HepG2 (cell line): ENCODE results near the gene GNB1. TPM values are rescaled to one million over a fixed set of nuclear protein-coding genes. Genes with fewer than 3 reads are reported as not detected.

Experiments
- ATAC-seq: fragments of 200-7000 bp; cut with Tn5 transposase; 3 replicates; pipeline ENCODE4 v1.9.1; 2020; ENCODE audit warnings: mild to moderate bottlenecking, moderate library complexity
- BruUV-seq: library from RNA; stranded (reverse); fragments of 400-500 nt; replicated peaks from 2 replicates; lab custom pipeline; 2021; lab: Mats Ljungman, UMichigan
- CTCF ChIA-PET: fragments of 300-600 bp; formaldehyde crosslinking; extraction: SDS; loops from one replicate; lab custom pipeline; 2021; ENCODE audit warnings: low total read pairs, inconsistent platforms, low intra/inter-chr PET ratio; lab: Yijun Ruan, JAX
- POLR2A ChIA-PET: fragments of 350-600 bp; sonication (Branson Sonifier 250); formaldehyde crosslinking; loops from one replicate; lab custom pipeline; 2020; ENCODE audit warnings: antibody characterized with exemption, inconsistent platforms; lab: Yijun Ruan, JAX
- DNase-seq: peaks from one replicate; pipeline ENCODE4 v3.0.0-alpha.2; 2015; ENCODE audit warnings: low spot score
- FAIRE-seq: peaks from 3 replicates; lab custom pipeline; 2011; peaks lifted over from hg19 to GRCh38; lab: Jason Lieb, UNC
- H2AFZ ChIP-seq: one replicate; pipeline ENCODE4 v1.6.1; 2011; ENCODE audit warnings: low read length, inconsistent platforms
- H3K27ac ChIP-seq: fragments of 300-600 bp; 3 replicates; pipeline ENCODE4 v1.8.0; 2011; ENCODE audit warnings: mixed run types, mild to moderate bottlenecking, mixed read lengths, low read length, inconsistent platforms; ENCODE audit not compliant: insufficient read depth; ENCODE audit errors: extremely low read length
- H3K27me3 ChIP-seq, 2 experiments: fragments of 200-600 bp in 1 of 2; 2 replicates in 1 of 2; 3 replicates in 1 of 2; pipeline versions ENCODE4 v1.6.0 to v1.8.0; 2011; ENCODE audit warnings: low read length in 2 of 2, mild to moderate bottlenecking in 2 of 2, moderate library complexity in 2 of 2, inconsistent platforms in 1 of 2; ENCODE audit not compliant: insufficient read depth in 2 of 2, control insufficient read depth in 1 of 2
- H3K36me3 ChIP-seq, 2 experiments: fragments of 200-600 bp in 1 of 2; replicated peaks in 1 of 2; 2 replicates in 1 of 2; 3 replicates in 1 of 2; pipeline versions ENCODE4 v1.5.1 to v1.8.0; 2011; ENCODE audit warnings: low read length in 2 of 2, inconsistent platforms in 1 of 2; ENCODE audit not compliant: insufficient read depth in 2 of 2, control insufficient read depth in 1 of 2
- H3K4me1 ChIP-seq: 2 replicates; pipeline ENCODE4 v1.5.1; 2012; ENCODE audit warnings: low read length, inconsistent platforms; ENCODE audit not compliant: insufficient read depth
- H3K4me2 ChIP-seq: 2 replicates; pipeline ENCODE4 v1.6.0; 2011; ENCODE audit warnings: low read depth, low read length, inconsistent platforms
- H3K4me3 ChIP-seq, 3 experiments: fragments of 200-600 bp in 1 of 3; sonication (generic), shearing (Covaris generic) in 1 of 3; replicated peaks in 1 of 3; 2 replicates each; pipeline ENCODE4 v1.5.1; 2011 to 2016; ENCODE audit warnings: low read length in 3 of 3, inconsistent platforms in 2 of 3, low read depth in 2 of 3, mild to moderate bottlenecking in 2 of 3, control low read depth in 1 of 3, mixed read lengths in 1 of 3; ENCODE audit not compliant: insufficient read depth in 1 of 3
- H3K79me2 ChIP-seq: one replicate; pipeline ENCODE4 v1.6.1; 2011; ENCODE audit warnings: low read length, inconsistent platforms; ENCODE audit not compliant: insufficient read depth
- H3K9ac ChIP-seq: 2 replicates; pipeline ENCODE4 v1.6.0; 2011; ENCODE audit warnings: mild to moderate bottlenecking, low read depth, low read length, inconsistent platforms; ENCODE audit not compliant: insufficient read depth
- H3K9me3 ChIP-seq: 2 replicates; pipeline ENCODE4 v1.5.1; 2012; ENCODE audit warnings: mild to moderate bottlenecking, low read length
- H4K20me1 ChIP-seq: 2 replicates; pipeline ENCODE4 v1.6.0; 2011; ENCODE audit warnings: inconsistent platforms, mild to moderate bottlenecking, low read length, moderate library complexity; ENCODE audit not compliant: insufficient read depth
- CEBPG ChIP-seq: IDR thresholded peaks from 2 replicates; pipeline ENCODE4 v1.6.1; 2016
- FOSL1 ChIP-seq: sonication (generic); formaldehyde crosslinking; IDR thresholded peaks from 2 replicates; pipeline ENCODE4 v1.9.0; 2021; ENCODE audit warnings: missing genetic modification reagents, borderline replicate concordance
- HDAC1 ChIP-seq: sonication (generic); formaldehyde crosslinking; IDR thresholded peaks from 2 replicates; pipeline ENCODE4 v1.5.1; 2020; ENCODE audit warnings: mild to moderate bottlenecking, missing genetic modification reagents
- HDAC2 ChIP-seq: sonication (generic); formaldehyde crosslinking; IDR thresholded peaks from 2 replicates; pipeline ENCODE4 v1.4.0; 2020; ENCODE audit warnings: missing genetic modification reagents
- MXD1 ChIP-seq: sonication (generic); formaldehyde crosslinking; IDR thresholded peaks from 2 replicates; pipeline ENCODE4 v1.4.0; 2020; ENCODE audit warnings: mild to moderate bottlenecking, missing genetic modification reagents
- SMAD1 ChIP-seq: sonication (generic); formaldehyde crosslinking; IDR thresholded peaks from 2 replicates; pipeline ENCODE4 v1.4.0; 2020; ENCODE audit warnings: missing genetic modification reagents, low read depth, mild to moderate bottlenecking, borderline replicate concordance
- ZHX2 ChIP-seq, 2 experiments: sonication (generic) in 1 of 2; formaldehyde crosslinking in 1 of 2; IDR thresholded peaks; 2 replicates each; pipeline versions ENCODE4 v1.6.1 to v1.9.0; 2014 to 2022; ENCODE audit warnings: antibody characterized with exemption in 1 of 2, borderline replicate concordance in 1 of 2, inconsistent platforms in 1 of 2, low read depth in 1 of 2, missing genetic modification reagents in 1 of 2
- ZNF180 ChIP-seq: sonication (generic); formaldehyde crosslinking; IDR thresholded peaks from 2 replicates; pipeline ENCODE4 v1.4.0; 2020; ENCODE audit warnings: low read depth, missing genetic modification reagents, borderline replicate concordance
- ZNF33B ChIP-seq: sonication (generic); formaldehyde crosslinking; IDR thresholded peaks from 2 replicates; pipeline ENCODE4 v1.5.1; 2020; ENCODE audit warnings: mild to moderate bottlenecking, missing genetic modification reagents
- ZNF350 ChIP-seq: sonication (generic); formaldehyde crosslinking; IDR thresholded peaks from 2 replicates; pipeline ENCODE4 v1.4.0; 2020; ENCODE audit warnings: mild to moderate bottlenecking, low read depth, missing genetic modification reagents, borderline replicate concordance
- ZNF883 ChIP-seq: sonication (generic); formaldehyde crosslinking; IDR thresholded peaks from 2 replicates; pipeline ENCODE4 v1.5.1; 2020; ENCODE audit warnings: mild to moderate bottlenecking, missing genetic modification reagents; ENCODE audit errors: not compliant biosample characterization
- WGBS: methylation state at CpG from one replicate; pipeline ENCODE4 v1.1.6; 2017; ENCODE audit warnings: low lambda C conversion rate; 5-methylcytosine and 5-hydroxymethylcytosine counted together
- in situ Hi-C: cut with HindIII; loops from 2 replicates; pipeline ENCODE4 v1.10.0; 2017; ENCODE audit warnings: low pct_unique_long_range_greater_than_20kb; ENCODE audit not compliant: extremely low pct_ligation_motif_present
- intact Hi-C: fragments of 100-400 bp; cut with micrococcal nuclease; formaldehyde crosslinking; loops from one replicate; pipeline ENCODE4 v1.10.0; 2022; ENCODE audit not compliant: unreplicated experiment
- polyA plus RNA-seq, 8 experiments: library from polyadenylated mRNA; depleted of rRNA in 3 of 8; stranded (reverse) in 7 of 8; unstranded in 1 of 8; fragments of >200 nt; fragmentation: Illumina TruSeq in 4 of 8; extraction: Trizol in 4 of 8; gene quantifications; 2 replicates each; pipeline versions ENCODE4 v1.2.1 to v1.2.3, GENCODE V29; 2011 to 2016; ENCODE audit warnings: low read depth in 4 of 8, missing spikeins in 1 of 8, mixed read lengths in 1 of 8; ENCODE audit not compliant: insufficient read depth in 1 of 8
- total RNA-seq, 5 experiments: library from RNA; depleted of rRNA; stranded (reverse); fragments of >200 nt; fragmentation: Illumina TruSeq; extraction: Trizol; gene quantifications; 2 replicates each; pipeline ENCODE4 v1.2.3, GENCODE V29; 2016; ENCODE audit warnings: low read depth in 1 of 5

GNB1 gene
- total and polyA plus RNA-seq, 2 of the 13 experiments (the other 11 are each of a cell fraction or from before 2014, with no cell fraction given), result 66.2 to 327 TPM

- Histone ChIP-seq H3K9me3 (no peaks in the 10 kb centered on the region), H3K27ac (no peak overlapping the region), H3K27me3 (no peaks in the 10 kb centered on the region), H4K20me1 (no peaks in the 10 kb centered on the region), H3K4me3 (peak overlapping the region in 1 of 3 experiments; percentile 75; a peak in 2 of 6 replicates), H3K9ac (peak overlapping the region; percentile 41), H3K79me2 (peaks cover 15% of the 10 kb centered on the region), H3K36me3 (peaks cover 4 to 17% of the 10 kb centered on the region in 2 experiments; a peak in 4 of 5 replicates), H3K4me2 (peak overlapping the region; percentile 93), H2AFZ (no peak overlapping the region), H3K4me1 (peaks cover 51% of the 10 kb centered on the region)
- ChIA-PET POLR2A (interaction anchor here (0.6 to 1.4 kb wide), 2 partner anchors 128 to 166 kb away, joined by 3 to 5 read pairs; partner anchors contain the start of gene MIB2), CTCF (no interaction called here)
- no TSS peak for BruUV-seq
- TF ChIP-seq ZNF33B (CRISPR knock-in tag) (0 out of 2 replicates have a peak, but pooled peaks have one; percentile 57), ZNF350 (0 out of 2 replicates have a peak, but pooled peaks have one; percentile 11), FOSL1 (CRISPR knock-in tag) (no peak), HDAC1 (CRISPR knock-in tag) (0 out of 2 replicates have a peak, but pooled peaks have one; percentile 10), ZHX2 (IDR thresholded peaks at IDR 0.05; ENCODE audit: low read depth) (no peak), ZHX2 (CRISPR knock-in tag; IDR thresholded peaks at IDR 0.05; ENCODE audit: borderline replicate concordance) (no peak), MXD1 (0 out of 2 replicates have a peak, but pooled peaks have one; percentile 5), SMAD1 (CRISPR knock-in tag) (no peak), HDAC2 (CRISPR knock-in tag) (0 out of 2 replicates have a peak, but pooled peaks have one; percentile 3), CEBPG (CRISPR knock-in tag) (no peak), ZNF180 (CRISPR knock-in tag) (no peak), ZNF883 (peak; percentile 41)
- intact Hi-C loops (no loop called here), in situ Hi-C loops (loop anchor here (10.0 kb wide), 1 partner anchor 123 kb away; no protein-coding TSS in a partner anchor)
- DNase-seq (no peak), FAIRE-seq (no peak), ATAC-seq (no peak)
- WGBS, result 40% methylated on average over 4 of the region's 7 CpGs
Observed at GRCh38 chr1:1781526-1781903, 109.4 kb downstream of the GNB1 start.
